A673 (cell line): ENCODE results near the gene CLEC7A. TPM values are rescaled to one million over a fixed set of nuclear protein-coding genes. Genes with fewer than 3 reads are reported as not detected.

Source experiments
- BruUV-seq: library from RNA; stranded (reverse); fragments of 400-500 nt; replicated peaks from 2 replicates; lab custom pipeline; 2021; lab: Mats Ljungman, UMichigan
- CTCF ChIA-PET: fragments of 300-600 bp; sonication (Branson Sonifier 250); formaldehyde crosslinking; loops from one replicate; lab custom pipeline; 2022; ENCODE audit warnings: antibody characterized with exemption; lab: Charles Lee
- POLR2A ChIA-PET: fragments of 300-600 bp; sonication (Branson Sonifier 250); formaldehyde crosslinking; loops from one replicate; lab custom pipeline; 2022; ENCODE audit warnings: antibody characterized with exemption; ENCODE audit not compliant: low non-redundant PET; lab: Charles Lee
- DNase-seq: peaks from one replicate; pipeline ENCODE4 v3.0.0-alpha.2; 2015; ENCODE audit warnings: low spot score
- H3K27ac ChIP-seq: fragments of 200-600 bp; sonication (generic); 2 replicates; pipeline ENCODE4 v1.5.1; 2016; ENCODE audit warnings: mixed run types, low read depth, mild to moderate bottlenecking, mixed read lengths, antibody characterized with exemption, low read length; ENCODE audit not compliant: poor library complexity, severe bottlenecking
- H3K27me3 ChIP-seq: fragments of 200-600 bp; sonication (generic); replicated peaks from 2 replicates; pipeline ENCODE4 v1.6.1; 2017; ENCODE audit warnings: mixed run types, low read depth, mild to moderate bottlenecking, mixed read lengths, antibody characterized with exemption, low read length; ENCODE audit not compliant: insufficient read depth, poor library complexity
- H3K36me3 ChIP-seq: fragments of 200-600 bp; sonication (generic); 2 replicates; pipeline ENCODE4 v1.6.1; 2016; ENCODE audit warnings: mixed run types, mild to moderate bottlenecking, mixed read lengths, antibody characterized with exemption, low read length; ENCODE audit not compliant: insufficient read depth, poor library complexity, severe bottlenecking
- H3K4me1 ChIP-seq: fragments of 200-600 bp; sonication (generic); 2 replicates; pipeline ENCODE4 v1.6.1; 2017; ENCODE audit warnings: mixed run types, mild to moderate bottlenecking, mixed read lengths, antibody characterized with exemption, low read length; ENCODE audit not compliant: insufficient read depth, poor library complexity, severe bottlenecking
- H3K4me3 ChIP-seq: fragments of 200-600 bp; sonication (generic); 2 replicates; pipeline ENCODE4 v1.5.1; 2016; ENCODE audit warnings: low read depth, mixed run types, mild to moderate bottlenecking, mixed read lengths, low read length; ENCODE audit not compliant: poor library complexity, severe bottlenecking
- H3K9me3 ChIP-seq: fragments of 200-600 bp; sonication (generic); 2 replicates; pipeline ENCODE4 v1.6.1; 2016; ENCODE audit warnings: mixed run types, low read depth, mild to moderate bottlenecking, mixed read lengths, antibody characterized with exemption, low read length; ENCODE audit not compliant: poor library complexity, severe bottlenecking
- EZH2 ChIP-seq: fragments of 200-600 bp; sonication (generic); IDR thresholded peaks from 2 replicates; pipeline ENCODE4 v1.6.1; 2017; ENCODE audit warnings: borderline replicate concordance, low read depth, mild to moderate bottlenecking, mixed read lengths, antibody characterized with exemption, low read length; ENCODE audit not compliant: poor library complexity, severe bottlenecking
- intact Hi-C: fragments of 100-400 bp; cut with micrococcal nuclease; formaldehyde crosslinking; loops from one replicate; pipeline ENCODE4 v1.10.0; 2022; ENCODE audit not compliant: unreplicated experiment
- total RNA-seq: library from RNA; stranded (reverse); gene quantifications from 2 replicates; pipeline ENCODE4 v1.2.3, GENCODE V29; 2021
- TF ChIP-seq, protein P1 (sequence below): fragments of 300-800, 200-600 bp; sonication (generic); conservative IDR thresholded peaks from 2 replicates; pipeline ENCODE4 v1.5.1; 2017; ENCODE audit warnings: low read depth, mild to moderate bottlenecking, antibody characterized with exemption, low read length, moderate library complexity, mixed read lengths

CLEC7A gene
- total RNA-seq, 1 experiment from 2014 or later: 0.28 TPM

DNA sequence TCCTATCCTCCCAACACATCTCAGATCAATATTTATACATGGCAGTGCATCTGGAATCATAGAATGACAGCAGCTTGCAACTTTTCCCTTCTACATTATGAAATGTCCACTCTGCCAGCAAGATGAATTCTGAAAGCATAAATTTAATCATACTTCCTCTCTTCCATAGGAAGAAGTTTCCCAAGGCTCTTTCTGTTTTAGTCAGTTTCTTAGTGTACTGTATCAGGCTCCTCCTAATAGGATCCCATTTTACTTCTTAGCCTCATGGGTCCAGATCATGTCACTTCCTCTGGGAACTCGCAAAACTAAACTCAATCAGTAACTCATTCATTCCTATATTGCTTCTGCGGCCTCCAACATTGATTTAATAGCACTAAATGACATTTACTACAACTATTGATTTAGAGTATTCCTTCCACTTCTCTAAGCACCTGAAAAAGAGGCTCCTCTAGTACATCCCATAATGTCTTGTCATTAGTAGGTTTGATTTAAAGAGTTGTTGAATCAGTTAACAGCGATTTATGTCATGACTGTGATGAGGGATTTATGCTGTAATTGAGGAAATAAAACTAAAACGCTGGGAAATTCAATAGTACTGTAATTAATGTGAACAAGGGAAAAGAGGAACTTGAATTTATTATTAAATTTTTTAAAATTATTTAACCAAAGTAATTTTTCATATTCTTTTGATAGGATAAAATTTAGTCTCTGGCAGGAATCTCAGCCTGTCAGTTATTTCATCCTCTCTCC lies 35.2 kb downstream of the CLEC7A start:
- Histone ChIP-seq H3K36me3 (no peaks in the 10 kb centered on the region), H3K27ac (no peak overlapping the region), H3K4me3 (no peak overlapping the region), H3K27me3 (no peaks in the 10 kb centered on the region), H3K4me1 (no peaks in the 10 kb centered on the region), H3K9me3 (no peaks in the 10 kb centered on the region)
- ChIA-PET CTCF (no interaction called here), POLR2A (no interaction called here)
- BruUV-seq: no TSS peak
- intact Hi-C loops: no loop called here
- no peak for TF ChIP-seq EZH2
- TF ChIP-seq, protein P1, sequence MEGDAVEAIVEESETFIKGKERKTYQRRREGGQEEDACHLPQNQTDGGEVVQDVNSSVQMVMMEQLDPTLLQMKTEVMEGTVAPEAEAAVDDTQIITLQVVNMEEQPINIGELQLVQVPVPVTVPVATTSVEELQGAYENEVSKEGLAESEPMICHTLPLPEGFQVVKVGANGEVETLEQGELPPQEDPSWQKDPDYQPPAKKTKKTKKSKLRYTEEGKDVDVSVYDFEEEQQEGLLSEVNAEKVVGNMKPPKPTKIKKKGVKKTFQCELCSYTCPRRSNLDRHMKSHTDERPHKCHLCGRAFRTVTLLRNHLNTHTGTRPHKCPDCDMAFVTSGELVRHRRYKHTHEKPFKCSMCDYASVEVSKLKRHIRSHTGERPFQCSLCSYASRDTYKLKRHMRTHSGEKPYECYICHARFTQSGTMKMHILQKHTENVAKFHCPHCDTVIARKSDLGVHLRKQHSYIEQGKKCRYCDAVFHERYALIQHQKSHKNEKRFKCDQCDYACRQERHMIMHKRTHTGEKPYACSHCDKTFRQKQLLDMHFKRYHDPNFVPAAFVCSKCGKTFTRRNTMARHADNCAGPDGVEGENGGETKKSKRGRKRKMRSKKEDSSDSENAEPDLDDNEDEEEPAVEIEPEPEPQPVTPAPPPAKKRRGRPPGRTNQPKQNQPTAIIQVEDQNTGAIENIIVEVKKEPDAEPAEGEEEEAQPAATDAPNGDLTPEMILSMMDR: no peak
- no peak for DNase-seq

DNA sequence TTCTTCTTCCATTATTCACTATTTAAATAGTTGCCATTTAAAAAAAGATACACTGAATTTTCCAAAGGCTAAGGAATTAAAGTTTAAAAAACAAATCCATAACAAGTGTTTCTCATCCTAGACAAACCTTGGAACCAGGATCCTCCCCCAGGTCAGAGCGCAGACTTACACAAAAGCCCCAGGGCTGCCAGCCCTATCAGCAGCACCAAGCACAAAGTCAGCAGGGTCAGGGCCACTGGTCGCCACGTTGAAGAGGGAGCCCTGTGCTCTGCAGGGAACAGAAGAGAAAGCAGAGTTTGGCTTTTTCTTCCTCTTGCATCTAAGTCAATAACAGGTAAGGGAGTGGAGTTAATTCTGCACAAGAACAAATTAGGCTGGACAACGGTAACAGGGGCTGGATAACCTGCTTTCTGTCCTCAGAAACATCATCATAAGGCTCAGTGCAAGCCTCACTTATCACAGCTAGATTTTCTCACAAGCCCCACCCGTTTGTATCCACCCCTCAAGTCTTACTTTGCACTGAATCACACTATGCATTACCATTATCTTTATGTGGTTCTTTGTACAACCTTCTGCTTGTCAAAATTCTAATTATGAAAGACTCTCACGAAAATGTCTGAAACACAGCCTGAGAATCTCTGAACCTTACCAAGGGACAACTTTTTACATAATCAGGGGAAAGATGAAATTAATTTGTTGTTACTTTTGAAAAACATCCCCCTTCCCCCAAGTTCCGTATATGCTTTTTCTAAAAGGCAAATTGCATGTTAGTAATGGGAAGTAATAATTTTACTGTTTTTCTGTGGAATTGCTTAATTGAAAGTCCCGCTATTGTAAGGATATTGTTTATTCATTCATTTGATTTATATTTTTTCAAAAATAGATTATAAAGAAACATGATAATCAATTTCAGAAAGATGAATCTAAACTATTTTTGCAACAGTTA lies 40.8 kb downstream of the CLEC7A start:
- BruUV-seq: no TSS peak
- H3K4me1 ChIP-seq: no peaks in the 10 kb centered on the region
- ChIA-PET POLR2A (interaction anchor here (0.6 kb wide), 1 partner anchor 222 kb away, joined by 4 read pairs; no protein-coding TSS in a partner anchor), CTCF (no interaction called here)
- H3K36me3 ChIP-seq: no peaks in the 10 kb centered on the region
- H3K4me3 ChIP-seq: no peak overlapping the region
- H3K9me3 ChIP-seq: no peaks in the 10 kb centered on the region
- no peak overlapping the region for H3K27ac ChIP-seq
- DNase-seq: no peak
- intact Hi-C loops: no loop called here
- TF ChIP-seq, protein P1: no peak
- TF ChIP-seq EZH2: no peak
- no peaks in the 10 kb centered on the region for H3K27me3 ChIP-seq

DNA sequence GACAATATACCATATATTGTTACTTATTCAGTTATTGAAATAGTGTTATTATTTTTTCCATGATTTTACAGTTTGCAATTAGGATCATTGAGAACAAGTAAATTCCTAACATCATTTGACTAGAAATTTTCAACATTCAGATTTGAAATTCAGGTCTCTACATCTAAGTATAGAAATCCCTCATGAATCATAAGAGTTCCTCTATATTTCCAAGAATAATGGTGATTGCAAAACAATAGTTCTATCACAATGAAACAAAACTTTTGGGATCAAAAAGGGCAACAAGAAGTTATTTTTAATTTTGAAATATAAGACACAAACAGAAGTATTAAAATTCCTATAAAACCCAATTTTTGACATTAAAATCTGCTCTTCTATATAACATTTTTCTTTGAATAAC lies 42.0 kb downstream of the CLEC7A start:
- no peak for DNase-seq
- H3K4me1 ChIP-seq: no peaks in the 10 kb centered on the region
- intact Hi-C loops: no loop called here
- H3K4me3 ChIP-seq: no peak overlapping the region
- no TSS peak for BruUV-seq
- no peaks in the 10 kb centered on the region for H3K36me3 ChIP-seq
- H3K27ac ChIP-seq: no peak overlapping the region
- H3K9me3 ChIP-seq: no peaks in the 10 kb centered on the region
- ChIA-PET POLR2A (no interaction called here), CTCF (no interaction called here)
- TF ChIP-seq EZH2: no peak
- H3K27me3 ChIP-seq: no peaks in the 10 kb centered on the region
